ENCODE data around the gene SLC47A2.

SLC47A2 gene

DNA sequence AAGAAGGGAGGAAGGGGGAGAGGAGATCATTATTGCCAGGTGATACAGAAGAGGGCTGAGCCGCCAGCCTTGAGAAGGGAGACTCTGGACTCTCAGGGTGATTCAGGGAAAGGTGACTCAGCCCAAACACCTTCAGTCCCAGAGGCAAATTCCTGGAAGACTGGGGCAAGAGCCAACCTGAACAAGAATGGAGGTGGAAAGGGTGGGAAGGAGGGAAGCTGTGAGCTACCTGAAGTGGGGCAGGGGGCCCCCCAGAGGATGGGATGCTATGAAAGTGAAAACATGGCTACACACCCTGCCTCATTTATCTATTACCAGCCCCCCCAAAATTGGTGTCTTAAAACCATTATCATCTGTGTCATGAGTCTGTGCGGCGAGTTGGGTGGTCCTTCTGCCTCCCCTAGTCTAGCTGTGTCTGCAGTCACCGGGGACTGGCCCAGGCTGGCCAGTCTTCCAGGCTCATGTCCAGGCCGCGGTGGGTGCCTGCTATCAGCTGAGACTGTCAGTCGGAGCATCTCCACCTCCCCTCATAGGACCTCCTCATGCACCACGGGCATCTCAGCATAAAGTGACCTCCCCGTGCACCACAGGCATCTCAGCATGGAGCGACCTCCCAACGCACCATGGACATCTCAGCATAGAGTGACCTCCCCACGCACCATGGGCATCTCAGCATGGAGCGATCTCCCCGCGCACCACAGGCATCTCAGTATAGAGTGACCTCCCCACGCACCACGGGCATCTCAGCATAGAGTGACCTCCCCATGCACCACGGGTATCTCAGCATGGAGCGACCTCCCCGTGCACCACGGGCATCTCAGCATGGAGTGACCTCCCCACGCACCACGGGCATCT is 3.2 kb upstream of the SLC47A2 start:
- no peak for DNase-seq (ENCODE audit: low read depth)
- TF ChIP-seq, protein P1, sequence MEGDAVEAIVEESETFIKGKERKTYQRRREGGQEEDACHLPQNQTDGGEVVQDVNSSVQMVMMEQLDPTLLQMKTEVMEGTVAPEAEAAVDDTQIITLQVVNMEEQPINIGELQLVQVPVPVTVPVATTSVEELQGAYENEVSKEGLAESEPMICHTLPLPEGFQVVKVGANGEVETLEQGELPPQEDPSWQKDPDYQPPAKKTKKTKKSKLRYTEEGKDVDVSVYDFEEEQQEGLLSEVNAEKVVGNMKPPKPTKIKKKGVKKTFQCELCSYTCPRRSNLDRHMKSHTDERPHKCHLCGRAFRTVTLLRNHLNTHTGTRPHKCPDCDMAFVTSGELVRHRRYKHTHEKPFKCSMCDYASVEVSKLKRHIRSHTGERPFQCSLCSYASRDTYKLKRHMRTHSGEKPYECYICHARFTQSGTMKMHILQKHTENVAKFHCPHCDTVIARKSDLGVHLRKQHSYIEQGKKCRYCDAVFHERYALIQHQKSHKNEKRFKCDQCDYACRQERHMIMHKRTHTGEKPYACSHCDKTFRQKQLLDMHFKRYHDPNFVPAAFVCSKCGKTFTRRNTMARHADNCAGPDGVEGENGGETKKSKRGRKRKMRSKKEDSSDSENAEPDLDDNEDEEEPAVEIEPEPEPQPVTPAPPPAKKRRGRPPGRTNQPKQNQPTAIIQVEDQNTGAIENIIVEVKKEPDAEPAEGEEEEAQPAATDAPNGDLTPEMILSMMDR (conservative IDR thresholded peaks at IDR 0.05; ENCODE audit: low read length) = no peak

DNA sequence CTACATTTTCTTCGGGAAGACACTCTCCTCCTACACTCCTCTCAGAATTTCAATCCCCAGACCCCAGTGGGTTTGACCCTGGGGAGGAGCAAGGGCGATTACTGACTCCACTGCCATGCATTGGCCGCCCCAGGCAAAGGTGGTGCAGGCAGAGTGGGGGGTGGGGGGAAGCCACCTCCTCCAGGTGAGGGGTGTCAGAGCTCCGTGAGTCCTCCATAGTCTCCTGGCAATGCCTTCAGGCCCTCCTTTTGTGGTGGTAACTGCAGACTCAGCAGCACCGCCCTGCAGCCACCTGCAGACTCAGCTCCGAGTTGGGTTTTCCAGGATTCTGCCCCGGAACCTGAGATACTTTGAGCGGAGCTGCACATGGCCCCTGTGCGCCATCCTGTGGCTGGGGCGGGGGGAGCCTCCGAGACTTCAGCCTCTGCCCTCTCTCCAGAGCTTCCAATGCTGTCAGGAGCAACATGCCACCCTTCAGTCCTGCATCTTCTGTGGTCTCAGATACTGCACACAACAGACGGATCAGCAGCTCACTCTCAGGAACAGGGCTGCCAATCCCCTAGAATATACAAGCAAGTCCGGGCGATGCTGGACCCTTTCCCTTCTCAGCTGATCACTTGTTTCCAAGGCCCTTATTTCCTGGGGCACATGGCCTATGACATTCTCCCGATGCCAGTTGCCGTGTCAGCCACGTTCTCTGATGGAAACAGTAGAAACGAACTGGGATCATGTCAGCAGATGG is 2.4 kb upstream of the SLC47A2 start:
- H3K4me3 ChIP-seq (ENCODE audit: low read length) = no peak overlapping the region
- no peak for DNase-seq (ENCODE audit: low read depth)
- TF ChIP-seq, protein P1 (conservative IDR thresholded peaks at IDR 0.05; ENCODE audit: low read length) = peak; percentile 11; the same call in 1 of the 2 replicates

More for the DNA sequence above, 3.2 kb upstream of the SLC47A2 start:
- no peak overlapping the region for H3K4me3 ChIP-seq (ENCODE audit: low read length)

DNA sequence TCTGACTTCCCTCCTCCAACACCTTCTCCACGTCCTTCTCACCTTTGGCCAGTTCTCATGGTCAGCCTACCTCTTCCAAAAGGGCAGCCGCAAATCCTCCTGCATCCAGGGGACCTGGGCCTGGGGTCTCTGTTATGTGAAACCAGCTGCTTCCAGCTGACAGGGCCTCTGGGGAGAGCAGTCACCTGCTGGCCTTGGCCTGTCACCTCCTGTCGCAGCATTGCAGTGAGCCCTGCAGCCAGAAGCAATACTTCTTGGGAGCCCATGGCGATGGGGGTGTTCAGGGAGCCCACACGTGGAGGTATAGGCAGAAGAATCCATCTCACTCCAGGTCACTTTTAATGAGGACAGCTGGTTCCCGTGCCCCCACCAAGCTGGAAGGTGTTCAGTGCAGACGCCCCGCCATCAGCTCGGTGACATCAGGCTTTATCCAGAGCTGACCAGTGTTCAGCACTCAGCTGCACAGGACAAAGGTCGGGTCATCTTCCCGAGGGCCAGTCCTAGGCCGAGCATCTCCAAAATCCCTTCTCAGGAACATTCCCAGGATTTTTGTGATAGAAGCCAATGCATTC is 1.7 kb upstream of the SLC47A2 start:
- DNase-seq (ENCODE audit: low read depth) = no peak
- TF ChIP-seq, protein P1 (conservative IDR thresholded peaks at IDR 0.05; ENCODE audit: low read length) = no peak
- no peak overlapping the region for H3K4me3 ChIP-seq (ENCODE audit: low read length)

DNA sequence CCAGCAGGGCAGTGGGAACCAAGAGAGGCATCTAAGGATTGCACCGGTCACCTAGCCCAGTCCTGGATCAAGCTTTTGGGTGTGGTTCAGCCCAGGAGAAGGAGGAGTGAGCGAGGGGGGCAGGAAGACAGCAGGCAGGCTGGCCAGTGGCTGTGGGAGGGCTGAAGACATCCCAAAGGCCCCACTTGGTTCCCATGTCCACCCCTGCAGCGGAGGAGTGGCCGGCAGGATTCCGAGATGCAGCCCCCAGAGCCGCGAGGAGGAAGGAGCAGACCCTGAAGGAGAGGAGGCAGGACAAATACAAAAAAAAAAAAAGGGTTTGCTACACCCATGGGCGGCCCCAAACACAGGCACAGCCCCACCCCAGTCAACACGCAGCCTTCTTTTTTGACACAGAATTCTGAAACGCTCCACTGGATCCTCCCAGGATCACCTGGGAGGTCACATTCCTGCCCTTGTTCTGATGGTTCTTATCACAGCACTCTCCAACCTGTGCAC is 1.1 kb upstream of the SLC47A2 start:
- no peak overlapping the region for H3K4me3 ChIP-seq (ENCODE audit: low read length)
- no peak for DNase-seq (ENCODE audit: low read depth)
- TF ChIP-seq, protein P1 (conservative IDR thresholded peaks at IDR 0.05; ENCODE audit: low read length) = no peak

DNA sequence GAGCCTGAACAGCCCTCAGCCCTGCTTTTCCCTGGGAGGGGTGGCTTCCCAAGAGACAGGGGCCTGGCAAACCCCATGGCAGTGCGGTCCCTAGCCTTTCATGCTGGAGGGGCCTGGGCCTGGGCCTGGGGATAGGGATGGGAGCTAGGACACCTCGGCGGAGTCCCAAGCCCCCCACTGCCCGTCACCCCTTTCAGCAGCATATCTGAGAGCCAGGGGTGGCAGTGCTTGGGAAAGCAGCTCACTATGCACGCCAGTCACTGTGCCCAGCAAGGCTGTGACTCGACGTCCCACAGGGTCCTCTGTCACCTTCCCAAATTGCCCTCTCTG is 612 bp upstream of the SLC47A2 start:
- no peak for DNase-seq (ENCODE audit: low read depth)
- TF ChIP-seq, protein P1 (conservative IDR thresholded peaks at IDR 0.05; ENCODE audit: low read length) = no peak
- no peak overlapping the region for H3K4me3 ChIP-seq (ENCODE audit: low read length)

DNA sequence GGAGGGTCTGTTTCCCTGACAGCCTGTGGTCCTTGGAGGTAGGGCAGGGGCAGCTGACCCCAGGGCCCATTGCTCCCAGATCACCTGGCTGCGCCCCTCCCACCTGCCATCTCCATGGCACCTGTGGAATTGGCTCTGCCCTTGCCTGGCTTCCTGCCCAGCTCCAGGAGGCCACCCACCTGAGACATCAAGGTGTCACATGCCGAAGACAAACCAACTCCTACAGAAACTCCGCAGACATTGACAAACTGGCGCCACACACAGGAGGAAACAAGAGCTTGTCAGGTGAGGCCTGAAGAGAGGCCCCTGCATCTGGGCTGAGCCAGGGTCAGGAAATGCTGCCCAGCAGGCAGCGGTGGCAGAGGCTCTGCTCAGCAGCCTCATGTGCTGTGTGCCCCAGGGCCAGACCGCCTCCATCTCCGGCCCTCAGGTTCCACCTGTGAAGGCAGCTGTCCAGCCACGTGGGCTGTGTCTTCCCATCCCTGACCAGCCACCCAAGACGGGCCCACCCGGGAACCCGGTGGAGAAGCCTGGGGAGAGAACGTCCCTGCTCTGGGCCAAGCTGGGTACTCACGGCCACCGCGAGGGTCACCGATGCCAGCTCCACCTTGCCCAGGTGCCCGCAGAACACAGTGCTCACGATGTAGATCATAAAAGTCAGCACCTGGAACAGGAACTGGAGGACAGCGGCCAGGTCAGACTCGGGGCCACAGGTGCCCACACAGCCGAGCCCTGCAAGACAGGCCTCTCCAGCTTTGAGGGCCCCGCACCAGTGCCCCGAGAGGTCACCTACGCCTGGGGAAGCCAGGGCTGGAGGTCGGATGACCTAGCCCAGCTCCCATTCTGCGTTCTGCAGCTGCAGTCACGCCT is 1.6 kb downstream of the SLC47A2 start:
- H3K4me3 ChIP-seq (ENCODE audit: low read length) = no peak overlapping the region
- TF ChIP-seq, protein P1 (conservative IDR thresholded peaks at IDR 0.05; ENCODE audit: low read length) = no peak
- DNase-seq (ENCODE audit: low read depth) = no peak

Measured in AG10803 (cell line).